SK-N-SH (cell line): ENCODE results near the gene SMIM29.

ENCODE experiments used
- CTCF ChIP-seq: fragments of 200-600 bp; sonication (generic); IDR thresholded peaks from 2 replicates; pipeline ENCODE4 v1.6.1; 2017; ENCODE audit warnings: antibody characterized with exemption, mild to moderate bottlenecking, moderate library complexity
- USF2 ChIP-seq: fragments of 150-350 bp; IDR thresholded peaks from 2 replicates; pipeline ENCODE4 v1.6.1; 2017; ENCODE audit warnings: antibody characterized with exemption, low read length, low read depth, borderline replicate concordance
- YY1 ChIP-seq: IDR thresholded peaks from 2 replicates; pipeline ENCODE4 v1.4.0; 2012; ENCODE audit warnings: low read depth, mild to moderate bottlenecking

GRCh38 chr6:34238585-34239499 is 10.0 kb downstream of the SMIM29 start:
- TF ChIP-seq CTCF (no peak), YY1 (no peak), USF2 (no peak)
